PC-9 (cell line): ENCODE data around the gene ATG10. TPM values are rescaled to one million over a fixed set of nuclear protein-coding genes. Genes with fewer than 3 reads are reported as not detected.

Experiments
- BruUV-seq: library from RNA; stranded (reverse); fragments of 400-500 nt; replicated peaks from 2 replicates; lab custom pipeline; 2021; lab: Mats Ljungman, UMichigan
- CTCF ChIA-PET: fragments of 300-600 bp; sonication (Branson Sonifier 250); formaldehyde crosslinking; loops from one replicate; lab custom pipeline; 2022; ENCODE audit warnings: antibody characterized with exemption; lab: Charles Lee
- POLR2A ChIA-PET: fragments of 300-600 bp; sonication (Branson Sonifier 250); formaldehyde crosslinking; loops from one replicate; lab custom pipeline; 2022; ENCODE audit warnings: antibody characterized with exemption; ENCODE audit not compliant: unreplicated experiment; lab: Charles Lee
- DNase-seq, 2 experiments: peaks; one replicate each; pipeline versions ENCODE4 v3.0.0 to v3.0.0-alpha.2; 2015 to 2022; ENCODE audit warnings: mixed read lengths in 1 of 2
- H2AFZ ChIP-seq: fragments of 200-600 bp; sonication (generic); 2 replicates; pipeline ENCODE4 v1.8.1; 2017; ENCODE audit warnings: antibody characterized with exemption
- H3F3A ChIP-seq: fragments of 200-600 bp; sonication (generic); 2 replicates; pipeline ENCODE4 v1.8.1; 2017; ENCODE audit warnings: antibody characterized with exemption, mild to moderate bottlenecking, low read depth; ENCODE audit not compliant: insufficient read depth
- H3K27ac ChIP-seq: fragments of 200-600 bp; sonication (generic); 2 replicates; pipeline ENCODE4 v1.6.1; 2016; ENCODE audit warnings: mixed run types
- H3K27me3 ChIP-seq: fragments of 200-600 bp; sonication (generic); 2 replicates; pipeline ENCODE4 v1.6.1; 2016; ENCODE audit warnings: low read depth, mixed run types; ENCODE audit not compliant: insufficient read depth
- H3K36me3 ChIP-seq: fragments of 200-600 bp; sonication (generic); 2 replicates; pipeline ENCODE4 v1.6.1; 2016; ENCODE audit warnings: low read depth, mixed run types
- H3K4me1 ChIP-seq: fragments of 200-600 bp; sonication (generic); replicated peaks from 2 replicates; pipeline ENCODE4 v1.6.1; 2016; ENCODE audit warnings: mixed run types; ENCODE audit not compliant: insufficient read depth
- H3K4me2 ChIP-seq: fragments of 200-600 bp; sonication (generic); 2 replicates; pipeline ENCODE4 v1.6.1; 2017; ENCODE audit warnings: mixed run types
- H3K4me3 ChIP-seq: fragments of 200-600 bp; sonication (generic); 2 replicates; pipeline ENCODE4 v1.6.1; 2016; ENCODE audit warnings: mixed run types
- H3K79me2 ChIP-seq: fragments of 200-600 bp; sonication (generic); 2 replicates; pipeline ENCODE4 v1.6.1; 2017; ENCODE audit warnings: low read depth, mixed run types
- H3K9me2 ChIP-seq: fragments of 200-600 bp; sonication (generic); 2 replicates; pipeline ENCODE4 v1.8.1; 2017; ENCODE audit warnings: mild to moderate bottlenecking; ENCODE audit not compliant: insufficient read depth
- H3K9me3 ChIP-seq: fragments of 200-600 bp; sonication (generic); 2 replicates; pipeline ENCODE4 v1.8.1; 2016; ENCODE audit warnings: low read depth; ENCODE audit not compliant: insufficient read depth
- H4K20me1 ChIP-seq: fragments of 200-600 bp; sonication (generic); 2 replicates; pipeline ENCODE4 v1.8.1; 2017; ENCODE audit not compliant: insufficient read depth
- EZH2 ChIP-seq: fragments of 200-600 bp; sonication (generic); IDR thresholded peaks from 2 replicates; pipeline ENCODE4 v1.8.0; 2017; ENCODE audit warnings: antibody characterized with exemption, low read depth
- intact Hi-C: fragments of 100-400 bp; cut with micrococcal nuclease; formaldehyde crosslinking; loops from one replicate; pipeline ENCODE4 v1.10.0; 2022; ENCODE audit not compliant: unreplicated experiment
- total RNA-seq: library from RNA; stranded (reverse); gene quantifications from 2 replicates; pipeline ENCODE4 v1.2.3, GENCODE V29; 2021
- TF ChIP-seq, protein P1 (sequence below): fragments of 200-600 bp; sonication (generic); conservative IDR thresholded peaks from 2 replicates; pipeline ENCODE4 v1.6.1; 2017; ENCODE audit warnings: mixed run types, antibody characterized with exemption, mild to moderate bottlenecking, moderate library complexity

The ATG10 gene
- total RNA-seq, 1 experiment from 2014 or later, result 12.7 TPM

DNA sequence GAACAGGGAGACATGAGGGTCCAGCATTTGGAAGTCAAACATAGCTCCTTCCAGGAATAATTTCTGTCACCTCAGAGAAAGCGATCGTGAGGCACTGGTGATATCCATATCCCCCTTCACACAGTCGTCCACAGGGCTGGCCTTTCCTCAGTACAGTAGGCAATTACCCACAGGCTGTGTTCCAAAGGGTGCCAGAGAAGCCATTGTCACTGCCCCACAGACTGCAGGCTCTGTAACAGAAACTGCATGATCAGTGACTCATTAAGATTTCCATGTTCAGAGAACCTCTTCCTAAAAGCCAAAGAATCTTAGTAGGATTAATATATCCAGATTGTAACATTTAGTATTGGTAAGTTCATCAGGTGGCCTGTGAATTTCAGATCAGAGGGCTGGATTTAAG, 178.7 kb downstream of the ATG10 start:
- no peaks in the 10 kb centered on the region; the same call in none of the 2 replicates for H3K9me2 ChIP-seq
- TF ChIP-seq, protein P1, sequence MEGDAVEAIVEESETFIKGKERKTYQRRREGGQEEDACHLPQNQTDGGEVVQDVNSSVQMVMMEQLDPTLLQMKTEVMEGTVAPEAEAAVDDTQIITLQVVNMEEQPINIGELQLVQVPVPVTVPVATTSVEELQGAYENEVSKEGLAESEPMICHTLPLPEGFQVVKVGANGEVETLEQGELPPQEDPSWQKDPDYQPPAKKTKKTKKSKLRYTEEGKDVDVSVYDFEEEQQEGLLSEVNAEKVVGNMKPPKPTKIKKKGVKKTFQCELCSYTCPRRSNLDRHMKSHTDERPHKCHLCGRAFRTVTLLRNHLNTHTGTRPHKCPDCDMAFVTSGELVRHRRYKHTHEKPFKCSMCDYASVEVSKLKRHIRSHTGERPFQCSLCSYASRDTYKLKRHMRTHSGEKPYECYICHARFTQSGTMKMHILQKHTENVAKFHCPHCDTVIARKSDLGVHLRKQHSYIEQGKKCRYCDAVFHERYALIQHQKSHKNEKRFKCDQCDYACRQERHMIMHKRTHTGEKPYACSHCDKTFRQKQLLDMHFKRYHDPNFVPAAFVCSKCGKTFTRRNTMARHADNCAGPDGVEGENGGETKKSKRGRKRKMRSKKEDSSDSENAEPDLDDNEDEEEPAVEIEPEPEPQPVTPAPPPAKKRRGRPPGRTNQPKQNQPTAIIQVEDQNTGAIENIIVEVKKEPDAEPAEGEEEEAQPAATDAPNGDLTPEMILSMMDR, result no peak
- TF ChIP-seq EZH2, result no peak
- no peak overlapping the region for H3K4me2 ChIP-seq
- H3K4me1 ChIP-seq, result peaks cover 10% of the 10 kb centered on the region
- no peak overlapping the region for H3K27ac ChIP-seq
- ChIA-PET POLR2A (interaction anchor here (0.6 kb wide), 1 partner anchor 405 kb away, joined by 4 read pairs; no protein-coding TSS in a partner anchor), CTCF (no interaction called here)
- no TSS peak for BruUV-seq
- H2AFZ ChIP-seq, result no peak overlapping the region
- no peak overlapping the region for H3K4me3 ChIP-seq
- DNase-seq, result no peak
- intact Hi-C loops, result no loop called here
- no peaks in the 10 kb centered on the region for H3K9me3 ChIP-seq
- H3K79me2 ChIP-seq, result no peaks in the 10 kb centered on the region
- no peaks in the 10 kb centered on the region for H4K20me1 ChIP-seq
- no peaks in the 10 kb centered on the region for H3K27me3 ChIP-seq
- no peaks in the 10 kb centered on the region for H3K36me3 ChIP-seq
- H3F3A ChIP-seq, result 0 out of 2 replicates have a peak, but pooled peaks cover 4% of the 10 kb centered on the region

DNA sequence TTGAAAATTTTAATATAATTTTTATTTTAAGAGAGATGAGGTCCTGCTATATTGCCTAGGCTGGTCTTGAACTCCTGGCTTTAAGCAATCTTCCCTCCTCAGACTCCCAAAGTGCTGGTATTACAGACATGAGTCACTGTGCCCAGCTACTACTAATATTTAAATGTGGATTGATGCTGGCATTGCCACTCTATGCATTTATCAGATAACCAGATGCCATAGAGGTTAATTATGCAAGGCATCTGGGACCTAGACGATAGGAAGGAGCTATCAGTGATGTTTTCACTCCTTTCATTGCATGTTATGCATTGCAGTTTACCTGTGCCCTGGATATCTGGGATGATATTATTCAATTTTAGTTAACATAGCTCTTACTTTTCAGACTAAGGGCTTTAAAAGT, 179.4 kb downstream of the ATG10 start:
- ChIA-PET CTCF (no interaction called here), POLR2A (no interaction called here)
- H3K36me3 ChIP-seq, result no peaks in the 10 kb centered on the region
- H4K20me1 ChIP-seq, result no peaks in the 10 kb centered on the region
- DNase-seq, result no peak
- no peak overlapping the region for H3K4me2 ChIP-seq
- H3K9me3 ChIP-seq, result no peaks in the 10 kb centered on the region
- intact Hi-C loops, result no loop called here
- H3K79me2 ChIP-seq, result no peaks in the 10 kb centered on the region
- H3K27me3 ChIP-seq, result no peaks in the 10 kb centered on the region
- BruUV-seq, result no TSS peak
- no peak overlapping the region for H3K27ac ChIP-seq
- no peak for TF ChIP-seq EZH2
- TF ChIP-seq, protein P1, result no peak
- no peak overlapping the region for H3K4me3 ChIP-seq
- no peaks in the 10 kb centered on the region; the same call in none of the 2 replicates for H3K9me2 ChIP-seq
- no peak overlapping the region for H2AFZ ChIP-seq
- H3K4me1 ChIP-seq, result peaks cover 10% of the 10 kb centered on the region
- H3F3A ChIP-seq, result 0 out of 2 replicates have a peak, but pooled peaks cover 4% of the 10 kb centered on the region

DNA sequence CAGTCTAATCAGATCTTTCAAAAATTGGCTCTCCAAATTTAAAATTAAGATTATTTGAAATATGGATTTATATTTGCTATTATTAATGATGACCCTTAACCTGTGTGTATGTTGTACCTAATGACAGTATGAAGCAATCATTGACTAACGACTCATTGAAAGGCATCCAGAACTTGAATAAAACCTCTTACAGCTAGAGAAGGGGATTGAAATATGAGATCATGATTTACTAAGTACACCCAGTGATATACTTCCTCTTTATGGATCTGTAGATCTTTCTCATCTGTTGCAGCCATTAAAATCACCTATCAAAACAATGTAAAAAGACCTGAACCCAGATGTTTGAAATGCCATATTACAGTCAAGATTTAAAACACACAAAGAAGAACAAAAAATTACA, 179.8 kb downstream of the ATG10 start:
- peak in 1 of 2 experiments; percentile 48 for DNase-seq

More for the DNA sequence above, 179.8 kb downstream of the ATG10 start:
- intact Hi-C loops, result no loop called here
- Histone ChIP-seq H4K20me1 (no peaks in the 10 kb centered on the region), H3K4me3 (no peak overlapping the region), H3K27me3 (no peaks in the 10 kb centered on the region), H3K27ac (no peak overlapping the region), H3K4me1 (peaks cover 10% of the 10 kb centered on the region), H3K9me3 (no peaks in the 10 kb centered on the region), H2AFZ (no peak overlapping the region), H3F3A (0 out of 2 replicates have a peak, but pooled peaks cover 4% of the 10 kb centered on the region), H3K9me2 (no peaks in the 10 kb centered on the region; the same call in none of the 2 replicates), H3K36me3 (no peaks in the 10 kb centered on the region), H3K79me2 (no peaks in the 10 kb centered on the region), H3K4me2 (no peak overlapping the region)
- no peak for TF ChIP-seq EZH2
- TF ChIP-seq, protein P1, result no peak
- BruUV-seq, result no TSS peak
- ChIA-PET POLR2A (no interaction called here), CTCF (no interaction called here)
